Upper lobe of left lung (tissue), 6 donors: ENCODE results near the gene CATSPERB. TPM values are rescaled to one million over a fixed set of nuclear protein-coding genes. Genes with fewer than 3 reads are reported as not detected.
"Not testable (repeated sequence)": the region's sequence is repeated elsewhere in the genome, so short reads cannot be mapped to it uniquely, and the experiment has no call there.

Experiments
- ATAC-seq, 2 donors: fragments of 200-7000 bp; cut with Tn5 transposase; one replicate each; pipeline ENCODE4 v1.9.1; 2022; ENCODE audit warnings: mild to moderate bottlenecking in 2 of 2, moderate library complexity in 2 of 2; ENCODE audit not compliant: low FRiP score in 2 of 2
- DNase-seq, 2 donors: peaks; one replicate each; pipeline ENCODE4 v3.0.0-alpha.2; 2019 to 2020
- H3K27ac ChIP-seq, 4 donors: fragments of 200-600 bp; sonication (generic); one replicate each; pipeline ENCODE4 v1.5.1; 2016 to 2019
- H3K27me3 ChIP-seq, 4 donors: fragments of 200-600 bp; sonication (generic); one replicate each; pipeline ENCODE4 v1.5.1; 2017 to 2019
- H3K36me3 ChIP-seq, 4 donors: fragments of 200-600 bp; sonication (generic); one replicate each; pipeline ENCODE4 v1.5.1; 2016 to 2019
- H3K4me1 ChIP-seq, 4 donors: fragments of 200-600 bp; sonication (generic); one replicate each; pipeline ENCODE4 v1.5.1; 2018 to 2019
- H3K4me3 ChIP-seq, 4 donors: fragments of 200-600 bp; sonication (generic); one replicate each; pipeline ENCODE4 v1.5.1; 2017 to 2019; ENCODE audit warnings: mild to moderate bottlenecking in 2 of 4, moderate library complexity in 1 of 4
- H3K9me3 ChIP-seq, 4 donors: fragments of 200-600 bp; sonication (generic); one replicate each; pipeline ENCODE4 v1.5.1; 2018 to 2019
- EP300 ChIP-seq, 4 donors: sonication (generic); formaldehyde crosslinking; IDR thresholded peaks; one replicate each; pipeline ENCODE4 v1.5.1; 2017; ENCODE audit warnings: antibody characterized with exemption in 4 of 4, control low read depth in 2 of 4
- POLR2A ChIP-seq, 4 donors: fragments of 450-650 bp; IDR thresholded peaks; one replicate each; pipeline ENCODE4 v1.5.1; 2016 to 2017; ENCODE audit warnings: antibody characterized with exemption in 4 of 4, mild to moderate bottlenecking in 2 of 4
- POLR2AphosphoS5 ChIP-seq, 2 donors: sonication (generic); formaldehyde crosslinking; IDR thresholded peaks; one replicate each; pipeline ENCODE4 v1.5.1; 2017; ENCODE audit warnings: antibody characterized with exemption in 2 of 2
- WGBS, 2 donors: methylation state at CpG; one replicate each; pipeline ENCODE4 v1.1.5; 2017 to 2018; 5-methylcytosine and 5-hydroxymethylcytosine counted together
- total RNA-seq, 6 donors: library from RNA; depleted of rRNA in 4 of 6; stranded (reverse); fragments of >200 nt in 4 of 6; gene quantifications; one replicate each; pipeline versions ENCODE4 v1.1.0 to v1.2.1, GENCODE V29; 2016 to 2021
- TF ChIP-seq, protein P1 (sequence below), 6 experiments: fragments of 450-650 bp in 4 of 6; fragments of 200-600 bp in 2 of 6; sonication (generic) in 2 of 6; IDR thresholded peaks; one replicate each; pipeline ENCODE4 v1.5.1; 2016 to 2019; ENCODE audit warnings: antibody characterized with exemption in 6 of 6
- donor health status: DM: no; HTN: no; CAD: no; lungs with moderate emphysema.
- donor health status: DM: no; HTN: yes; CAD: no; lungs with severe emphysema.

CATSPERB gene
- total RNA-seq, 6 donors from 2014 or later, result 0.63 to 16.8 (median 3.9) TPM

DNA sequence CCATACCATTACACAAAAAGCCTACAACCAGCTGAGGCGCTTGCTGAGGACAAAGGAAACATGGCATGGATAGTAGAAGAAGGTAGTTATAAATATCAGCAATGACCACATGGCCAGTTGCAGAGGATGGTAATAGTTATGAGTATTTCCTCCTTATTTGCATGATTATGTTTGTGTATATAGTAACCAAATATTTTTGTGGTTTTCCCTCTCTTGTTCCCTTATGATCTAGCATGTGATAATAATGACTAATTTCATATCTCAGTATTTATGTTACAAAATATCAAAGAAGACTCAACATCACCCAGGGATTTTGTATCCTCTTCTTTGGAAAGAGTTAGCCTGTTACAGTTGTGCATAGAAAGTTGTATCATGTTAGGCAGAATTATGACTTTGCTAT is 13.5 kb upstream of the CATSPERB start:
- Histone ChIP-seq H3K4me1 (peaks cover 0 to 10% (median 3%) of the 10 kb centered on the region in 4 donors), H3K36me3 (no peaks in the 10 kb centered on the region), H3K27me3 (no peaks in the 10 kb centered on the region), H3K27ac (no peak overlapping the region), H3K4me3 (no peak overlapping the region), H3K9me3 (no peaks in the 10 kb centered on the region)
- DNase-seq (no peak), ATAC-seq (no peak)
- 91 to 95% methylated on average over 1 of the region's 1 CpG for WGBS, 2 donors
- TF ChIP-seq EP300 (IDR thresholded peaks at IDR 0.05) (no peak), POLR2A (IDR thresholded peaks at IDR 0.05) (no peak), POLR2AphosphoS5 (IDR thresholded peaks at IDR 0.05) (no peak)
- TF ChIP-seq, protein P1, sequence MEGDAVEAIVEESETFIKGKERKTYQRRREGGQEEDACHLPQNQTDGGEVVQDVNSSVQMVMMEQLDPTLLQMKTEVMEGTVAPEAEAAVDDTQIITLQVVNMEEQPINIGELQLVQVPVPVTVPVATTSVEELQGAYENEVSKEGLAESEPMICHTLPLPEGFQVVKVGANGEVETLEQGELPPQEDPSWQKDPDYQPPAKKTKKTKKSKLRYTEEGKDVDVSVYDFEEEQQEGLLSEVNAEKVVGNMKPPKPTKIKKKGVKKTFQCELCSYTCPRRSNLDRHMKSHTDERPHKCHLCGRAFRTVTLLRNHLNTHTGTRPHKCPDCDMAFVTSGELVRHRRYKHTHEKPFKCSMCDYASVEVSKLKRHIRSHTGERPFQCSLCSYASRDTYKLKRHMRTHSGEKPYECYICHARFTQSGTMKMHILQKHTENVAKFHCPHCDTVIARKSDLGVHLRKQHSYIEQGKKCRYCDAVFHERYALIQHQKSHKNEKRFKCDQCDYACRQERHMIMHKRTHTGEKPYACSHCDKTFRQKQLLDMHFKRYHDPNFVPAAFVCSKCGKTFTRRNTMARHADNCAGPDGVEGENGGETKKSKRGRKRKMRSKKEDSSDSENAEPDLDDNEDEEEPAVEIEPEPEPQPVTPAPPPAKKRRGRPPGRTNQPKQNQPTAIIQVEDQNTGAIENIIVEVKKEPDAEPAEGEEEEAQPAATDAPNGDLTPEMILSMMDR (IDR thresholded peaks at IDR 0.05), result no peak

GRCh38 chr14:91744068-91744480 is 12.2 kb upstream of the CATSPERB start:
- H3K9me3 ChIP-seq, result no peaks in the 10 kb centered on the region
- no peak overlapping the region for H3K27ac ChIP-seq
- peak; percentile 31 to 65 for ATAC-seq
- TF ChIP-seq EP300 (IDR thresholded peaks at IDR 0.05) (peak in 1 of 4 donors; percentile 36), POLR2A (IDR thresholded peaks at IDR 0.05) (no peak)
- WGBS, 2 donors, result 48 to 49% methylated on average over 2 of the region's 2 CpGs
- DNase-seq, result peak in 1 of 2 donors; percentile 45
- H3K36me3 ChIP-seq, result no peaks in the 10 kb centered on the region
- H3K4me1 ChIP-seq, result peaks cover 0 to 10% (median 3%) of the 10 kb centered on the region in 4 donors
- no peak overlapping the region for H3K4me3 ChIP-seq
- no peaks in the 10 kb centered on the region for H3K27me3 ChIP-seq

DNA sequence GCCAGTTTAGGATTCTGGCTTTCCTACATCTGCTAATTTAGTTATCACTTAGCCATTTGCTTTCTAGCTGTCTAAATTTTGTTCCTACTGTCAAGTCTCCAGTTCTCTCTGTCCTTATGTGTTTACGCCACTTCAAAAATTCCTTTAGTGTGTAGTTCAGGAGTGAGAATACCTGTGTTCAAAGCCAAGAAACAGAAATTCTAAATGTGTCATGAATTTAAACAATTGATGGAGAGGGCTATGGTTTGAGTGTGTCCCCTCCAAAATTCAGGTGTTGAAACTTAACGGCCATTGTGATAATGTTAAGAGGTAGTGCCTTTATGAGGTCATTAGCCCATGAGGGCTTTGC is 11.4 kb upstream of the CATSPERB start:
- TF ChIP-seq EP300 (IDR thresholded peaks at IDR 0.05) (no peak), POLR2A (IDR thresholded peaks at IDR 0.05) (no peak)
- TF ChIP-seq, protein P1 (IDR thresholded peaks at IDR 0.05), result no peak
- Histone ChIP-seq H3K27me3 (no peaks in the 10 kb centered on the region), H3K4me1 (peaks cover 0 to 10% (median 3%) of the 10 kb centered on the region in 4 donors), H3K36me3 (no peaks in the 10 kb centered on the region), H3K27ac (no peak overlapping the region), H3K4me3 (no peak overlapping the region), H3K9me3 (no peaks in the 10 kb centered on the region)
- 75 to 77% methylated on average over 2 of the region's 2 CpGs for WGBS, 2 donors
- DNase-seq (no peak), ATAC-seq (no peak)

GRCh38 chr14:91742621-91743304 is 10.9 kb upstream of the CATSPERB start:
- DNase-seq (no peak), ATAC-seq (no peak)
- Histone ChIP-seq H3K27ac (no peak overlapping the region), H3K4me3 (no peak overlapping the region), H3K36me3 (no peaks in the 10 kb centered on the region), H3K9me3 (no peaks in the 10 kb centered on the region), H3K27me3 (no peaks in the 10 kb centered on the region), H3K4me1 (peaks cover 0 to 10% (median 3%) of the 10 kb centered on the region in 4 donors)
- TF ChIP-seq POLR2A (IDR thresholded peaks at IDR 0.05) (no peak), EP300 (IDR thresholded peaks at IDR 0.05) (no peak), POLR2AphosphoS5 (IDR thresholded peaks at IDR 0.05) (no peak)
- TF ChIP-seq, protein P1 (IDR thresholded peaks at IDR 0.05), result no peak
- WGBS, 2 donors, result 77 to 85% methylated on average over 1 of the region's 1 CpG

- not testable (repeated sequence) for H3K9me3 ChIP-seq, DNase-seq, H3K27ac ChIP-seq, H3K27me3 ChIP-seq, H3K4me3 ChIP-seq, H3K36me3 ChIP-seq, ATAC-seq
- H3K4me1 ChIP-seq, result peaks cover 0 to 10% (median 3%) of the 10 kb centered on the region in 4 donors
- WGBS, 2 donors, result 89 to 100% methylated on average over 2 of the region's 2 CpGs
Measured at GRCh38 chr14:91739867-91740266, 8.0 kb upstream of the CATSPERB start.

DNA sequence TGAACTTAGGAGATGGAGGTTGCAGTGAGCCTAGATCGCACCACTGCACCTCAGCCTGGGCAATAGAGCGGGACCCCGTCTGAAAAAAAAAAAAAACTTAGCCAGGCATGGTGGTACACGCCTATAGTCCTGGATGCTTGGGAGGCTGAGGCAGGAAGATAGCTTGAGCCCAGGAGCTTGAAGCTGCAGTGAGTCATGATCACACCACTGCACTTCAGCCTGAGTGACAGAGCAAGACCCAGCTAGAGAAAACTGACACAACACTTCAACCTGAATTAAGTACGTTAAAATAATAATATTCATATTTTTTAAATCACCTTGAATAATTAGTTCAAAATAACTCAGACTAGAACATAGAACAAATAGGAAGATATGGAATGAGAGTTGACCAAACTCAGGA is 5.7 kb upstream of the CATSPERB start:
- Histone ChIP-seq H3K27me3 (no peaks in the 10 kb centered on the region), H3K4me3 (no peak overlapping the region), H3K9me3 (no peaks in the 10 kb centered on the region), H3K36me3 (no peaks in the 10 kb centered on the region), H3K4me1 (peaks cover 0 to 3% (median 0%) of the 10 kb centered on the region in 4 donors), H3K27ac (no peak overlapping the region)
- DNase-seq (peak in 1 of 2 donors; percentile 38), ATAC-seq (no peak)
- 97 to 98% methylated on average over 5 of the region's 5 CpGs for WGBS, 2 donors
- TF ChIP-seq EP300 (IDR thresholded peaks at IDR 0.05) (no peak), POLR2AphosphoS5 (IDR thresholded peaks at IDR 0.05) (no peak), POLR2A (IDR thresholded peaks at IDR 0.05) (no peak)
- TF ChIP-seq, protein P1 (IDR thresholded peaks at IDR 0.05), result no peak
